DOHH2 (cell line): ENCODE measurements around the gene RNF148.

Experiments used
- EZH2phosphoT487 ChIP-seq: fragments of 200-600 bp; sonication (generic); IDR thresholded peaks from 2 replicates; pipeline ENCODE4 v1.6.1; 2017; ENCODE audit warnings: borderline replicate concordance, mild to moderate bottlenecking, antibody characterized with exemption, low read length, moderate library complexity, mixed read lengths
- TF ChIP-seq, protein P1 (sequence below): fragments of 200-600 bp; sonication (generic); IDR thresholded peaks from one replicate; pipeline ENCODE4 v1.5.1; 2014; ENCODE audit warnings: antibody characterized with exemption, mild to moderate bottlenecking, low read depth, low read length; ENCODE audit not compliant: poor library complexity, severe bottlenecking

DNA sequence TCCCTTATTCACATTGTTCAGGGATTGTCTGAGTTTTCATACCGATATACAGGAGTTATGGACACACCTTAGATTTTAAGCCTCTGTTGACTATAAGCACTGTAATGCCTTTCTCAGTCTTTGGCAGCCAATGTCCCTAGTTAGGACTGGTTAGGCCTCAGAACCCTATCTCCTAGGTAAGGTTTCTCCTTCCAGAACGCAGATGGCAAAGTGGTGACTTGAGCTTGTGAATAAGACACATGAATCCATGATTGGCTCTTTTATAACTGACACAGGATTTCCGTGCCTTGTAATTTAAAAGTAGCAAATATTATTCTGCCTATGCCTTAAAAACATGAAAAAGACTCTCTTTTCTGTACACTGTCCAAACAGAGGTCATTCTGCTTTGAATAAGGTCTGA is 12.5 kb upstream of the RNF148 start:
- TF ChIP-seq, protein P1, sequence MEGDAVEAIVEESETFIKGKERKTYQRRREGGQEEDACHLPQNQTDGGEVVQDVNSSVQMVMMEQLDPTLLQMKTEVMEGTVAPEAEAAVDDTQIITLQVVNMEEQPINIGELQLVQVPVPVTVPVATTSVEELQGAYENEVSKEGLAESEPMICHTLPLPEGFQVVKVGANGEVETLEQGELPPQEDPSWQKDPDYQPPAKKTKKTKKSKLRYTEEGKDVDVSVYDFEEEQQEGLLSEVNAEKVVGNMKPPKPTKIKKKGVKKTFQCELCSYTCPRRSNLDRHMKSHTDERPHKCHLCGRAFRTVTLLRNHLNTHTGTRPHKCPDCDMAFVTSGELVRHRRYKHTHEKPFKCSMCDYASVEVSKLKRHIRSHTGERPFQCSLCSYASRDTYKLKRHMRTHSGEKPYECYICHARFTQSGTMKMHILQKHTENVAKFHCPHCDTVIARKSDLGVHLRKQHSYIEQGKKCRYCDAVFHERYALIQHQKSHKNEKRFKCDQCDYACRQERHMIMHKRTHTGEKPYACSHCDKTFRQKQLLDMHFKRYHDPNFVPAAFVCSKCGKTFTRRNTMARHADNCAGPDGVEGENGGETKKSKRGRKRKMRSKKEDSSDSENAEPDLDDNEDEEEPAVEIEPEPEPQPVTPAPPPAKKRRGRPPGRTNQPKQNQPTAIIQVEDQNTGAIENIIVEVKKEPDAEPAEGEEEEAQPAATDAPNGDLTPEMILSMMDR = no peak
- no peak for TF ChIP-seq EZH2phosphoT487
